Lung (tissue), 12 donors: ENCODE measurements around the gene GRIN2D. TPM values are rescaled to one million over a fixed set of nuclear protein-coding genes. Genes with fewer than 3 reads are reported as not detected.

Experiments used
- ATAC-seq: fragments of 200-7000 bp; cut with Tn5 transposase; one replicate; pipeline ENCODE4 v1.9.1; 2020; ENCODE audit warnings: moderate number of reproducible peaks; ENCODE audit not compliant: insufficient read depth, low FRiP score
- DNase-seq, 3 donors: peaks; one replicate each; pipeline ENCODE4 v3.0.0-alpha.2; 2013 to 2017
- H3K27ac ChIP-seq, 2 donors: one replicate each; pipeline ENCODE4 v1.5.1; 2013; ENCODE audit warnings: mild to moderate bottlenecking in 2 of 2, moderate library complexity in 2 of 2, control low read depth in 1 of 2, inconsistent platforms in 1 of 2, low read depth in 1 of 2, low read length in 1 of 2
- H3K27me3 ChIP-seq, 3 donors: one replicate each; pipeline ENCODE4 v1.5.1; 2013; ENCODE audit warnings: low read length in 2 of 3; ENCODE audit not compliant: control insufficient read depth in 3 of 3, insufficient read depth in 3 of 3
- H3K36me3 ChIP-seq, 4 donors: one replicate each; pipeline ENCODE4 v1.5.1; 2013; ENCODE audit warnings: low read length in 4 of 4, mild to moderate bottlenecking in 1 of 4, moderate library complexity in 1 of 4; ENCODE audit not compliant: control insufficient read depth in 4 of 4, insufficient read depth in 4 of 4
- H3K4me1 ChIP-seq, 5 donors: one replicate each; pipeline ENCODE4 v1.5.1; 2013; ENCODE audit warnings: low read length in 5 of 5, mild to moderate bottlenecking in 2 of 5, moderate library complexity in 1 of 5; ENCODE audit not compliant: control insufficient read depth in 5 of 5, insufficient read depth in 5 of 5
- H3K4me3 ChIP-seq: one replicate; pipeline ENCODE4 v1.5.1; 2013; ENCODE audit warnings: mild to moderate bottlenecking, control low read depth, moderate library complexity
- H3K9ac ChIP-seq, 2 donors: one replicate each; pipeline ENCODE4 v1.5.1; 2013; ENCODE audit warnings: low read length in 2 of 2, control low read depth in 1 of 2; ENCODE audit not compliant: insufficient read depth in 1 of 2
- H3K9me3 ChIP-seq, 4 donors: one replicate each; pipeline ENCODE4 v1.5.1; 2013; ENCODE audit warnings: low read length in 3 of 4, mild to moderate bottlenecking in 1 of 4, moderate library complexity in 1 of 4; ENCODE audit not compliant: control insufficient read depth in 4 of 4, insufficient read depth in 3 of 4
- CTCF ChIP-seq: IDR thresholded peaks from 2 replicates; pipeline ENCODE4 v1.5.1; 2012; ENCODE audit warnings: mild to moderate bottlenecking; ENCODE audit errors: control extremely low read depth, extremely low read depth
- WGBS, 2 donors: extraction: QIAGEN DNeasy Blood & Tissue Kit; methylation state at CpG; one replicate each; pipeline ENCODE4 v1.1.7; 2013; 5-methylcytosine and 5-hydroxymethylcytosine counted together
- polyA plus RNA-seq, 2 donors: library from polyadenylated mRNA; stranded (reverse); fragments of 200-250 nt; gene quantifications; one replicate each; pipeline ENCODE4 v1.2.1, GENCODE V29; 2013
- total RNA-seq, 2 donors: library from RNA; depleted of rRNA in 1 of 2; stranded (reverse); fragments of >200 nt in 1 of 2; gene quantifications; one replicate each; pipeline ENCODE4 v1.2.1, GENCODE V29; 2014 to 2021
- donor health status: control.
- donor health status: control.
- donor health status: Bipolar disorder and iron deficiency.
- donor health status: healthy.
- donor health status: DM: yes; HTN: yes; CAD: no.

The GRIN2D gene
- total and polyA plus RNA-seq, 4 donors: 0.26 to 1.0 (median 0.43) TPM

GRCh38 chr19:48392860-48393558, 459 bp upstream of the GRIN2D start:
- 85 to 90% methylated on average over 15 of the region's 15 CpGs for WGBS, 2 donors
- ATAC-seq: no peak
- Histone ChIP-seq H3K4me1 (peaks cover 0 to 18% (median 7%) of the 10 kb centered on the region in 5 donors), H3K27me3 (peaks cover 0 to 47% (median 35%) of the 10 kb centered on the region in 3 donors), H3K9ac (no peak overlapping the region), H3K27ac (no peak overlapping the region), H3K36me3 (peaks cover 0 to 12% (median 8%) of the 10 kb centered on the region in 4 donors), H3K4me3 (no peak overlapping the region), H3K9me3 (peaks cover 0 to 2% (median 0%) of the 10 kb centered on the region in 4 donors)
- no peak for DNase-seq
- no peak for TF ChIP-seq CTCF

- 4% methylated on average over 31 to 38 of the region's 38 CpGs for WGBS, 2 donors
- DNase-seq: no peak
- peaks cover 0 to 2% (median 0%) of the 10 kb centered on the region in 4 donors for H3K9me3 ChIP-seq
- ATAC-seq: no peak
- H3K4me3 ChIP-seq: no peak overlapping the region
- TF ChIP-seq CTCF: no peak
- peaks cover 0 to 18% (median 9%) of the 10 kb centered on the region in 5 donors for H3K4me1 ChIP-seq
- H3K27me3 ChIP-seq: peaks cover 0 to 49% (median 36%) of the 10 kb centered on the region in 3 donors
- H3K27ac ChIP-seq: no peak overlapping the region
- no peak overlapping the region for H3K9ac ChIP-seq
- peaks cover 0 to 4% (median under 1%) of the 10 kb centered on the region in 4 donors for H3K36me3 ChIP-seq
Measured at GRCh38 chr19:48394331-48395169, 1.1 kb downstream of the GRIN2D start.

GRCh38 chr19:48395170-48395455, 1.6 kb downstream of the GRIN2D start:
- Histone ChIP-seq H3K27me3 (peaks cover 0 to 49% (median 36%) of the 10 kb centered on the region in 3 donors), H3K9me3 (peaks cover 0 to 2% (median 0%) of the 10 kb centered on the region in 4 donors), H3K9ac (no peak overlapping the region), H3K27ac (no peak overlapping the region), H3K4me1 (peaks cover 0 to 18% (median 9%) of the 10 kb centered on the region in 5 donors), H3K36me3 (peaks cover 0 to 4% (median 0%) of the 10 kb centered on the region in 4 donors), H3K4me3 (no peak overlapping the region)
- TF ChIP-seq CTCF: no peak
- ATAC-seq (no peak), DNase-seq (no peak)
- WGBS, 2 donors: 14 to 15% methylated on average over 6 of the region's 6 CpGs
